Stimulated activated CD4-positive, alpha-beta T cell treated with anti-CD3 and anti-CD28 coated beads, Interleukin-4, amount 100 ng/mL, for 24 hours (primary cell): ENCODE results near the gene SULT1C3.

ENCODE experiments used
- DNase-seq: peaks from one replicate; pipeline ENCODE4 v3.0.0-alpha.2; 2020

The SULT1C3 gene

DNA sequence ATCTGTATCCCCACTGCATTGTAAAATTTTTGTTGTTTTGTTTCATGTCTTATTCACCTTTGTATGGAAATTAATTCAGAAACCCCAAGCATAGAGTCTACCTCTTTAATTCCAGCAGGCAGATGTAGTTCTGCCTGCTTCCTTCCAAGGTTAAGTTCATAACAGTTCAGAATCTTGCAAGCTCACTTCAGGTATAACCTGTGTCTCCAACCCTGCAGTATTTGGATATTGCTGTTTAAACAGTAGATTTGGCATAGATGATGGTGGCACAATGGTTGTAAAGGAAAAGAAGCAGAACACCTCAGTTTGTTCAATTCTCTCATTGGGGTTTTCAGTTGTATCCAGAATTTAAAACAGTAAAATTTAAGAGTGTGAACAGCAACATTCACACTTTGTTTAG is 70.1 kb downstream of the SULT1C3 start:
- no peak for DNase-seq
